ENCODE results near the gene BMP3. TPM values are rescaled to one million over a fixed set of nuclear protein-coding genes. Genes with fewer than 3 reads are reported as not detected.

BMP3 gene
- total RNA-seq, 3 donors from 2014 or later = 0.98 to 25.3 (median 2.6) TPM

DNA sequence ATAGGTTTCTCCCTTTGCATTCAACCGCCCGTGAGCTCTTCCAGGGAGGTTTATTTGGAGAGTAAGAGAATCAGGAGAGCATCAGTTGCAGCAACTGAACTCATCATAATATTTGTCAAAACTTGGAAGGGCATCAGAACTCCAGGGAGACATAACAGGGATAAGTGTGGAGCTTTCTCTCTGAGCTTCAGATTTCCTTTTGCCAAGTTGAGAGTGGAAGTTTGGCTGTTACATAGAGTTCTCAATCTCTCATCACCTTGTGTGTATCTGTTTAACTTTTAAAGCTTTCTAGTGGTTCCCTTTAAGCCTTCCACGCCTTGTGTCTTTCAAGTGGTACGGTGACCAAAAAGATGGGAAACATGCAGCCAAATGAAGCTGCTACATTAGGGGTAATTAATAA lies 18.8 kb downstream of the BMP3 start:
- Histone ChIP-seq H3K4me3 (no peak overlapping the region), H3K4me1 (no peaks in the 10 kb centered on the region)
- TF ChIP-seq, protein P1, sequence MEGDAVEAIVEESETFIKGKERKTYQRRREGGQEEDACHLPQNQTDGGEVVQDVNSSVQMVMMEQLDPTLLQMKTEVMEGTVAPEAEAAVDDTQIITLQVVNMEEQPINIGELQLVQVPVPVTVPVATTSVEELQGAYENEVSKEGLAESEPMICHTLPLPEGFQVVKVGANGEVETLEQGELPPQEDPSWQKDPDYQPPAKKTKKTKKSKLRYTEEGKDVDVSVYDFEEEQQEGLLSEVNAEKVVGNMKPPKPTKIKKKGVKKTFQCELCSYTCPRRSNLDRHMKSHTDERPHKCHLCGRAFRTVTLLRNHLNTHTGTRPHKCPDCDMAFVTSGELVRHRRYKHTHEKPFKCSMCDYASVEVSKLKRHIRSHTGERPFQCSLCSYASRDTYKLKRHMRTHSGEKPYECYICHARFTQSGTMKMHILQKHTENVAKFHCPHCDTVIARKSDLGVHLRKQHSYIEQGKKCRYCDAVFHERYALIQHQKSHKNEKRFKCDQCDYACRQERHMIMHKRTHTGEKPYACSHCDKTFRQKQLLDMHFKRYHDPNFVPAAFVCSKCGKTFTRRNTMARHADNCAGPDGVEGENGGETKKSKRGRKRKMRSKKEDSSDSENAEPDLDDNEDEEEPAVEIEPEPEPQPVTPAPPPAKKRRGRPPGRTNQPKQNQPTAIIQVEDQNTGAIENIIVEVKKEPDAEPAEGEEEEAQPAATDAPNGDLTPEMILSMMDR (IDR thresholded peaks at IDR 0.05) = no peak

DNA sequence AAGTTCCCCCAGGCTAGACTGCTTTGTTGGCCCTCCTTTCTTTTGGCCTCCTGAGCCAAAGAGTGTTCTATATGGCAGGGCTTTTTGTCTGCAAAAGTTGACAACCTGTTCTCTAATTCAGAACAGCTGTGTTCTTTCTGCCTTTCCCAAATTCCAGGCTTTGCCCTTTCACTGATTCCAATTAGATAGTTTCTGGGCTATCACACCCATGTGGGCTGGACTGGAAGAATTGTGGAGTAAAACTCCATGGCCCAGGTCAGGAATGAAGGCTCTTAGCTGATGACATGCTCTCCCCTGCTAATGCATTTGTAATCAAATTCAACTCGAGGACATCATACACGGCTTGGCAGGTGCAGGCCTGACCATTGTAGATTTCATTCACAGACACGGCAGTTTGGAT lies 19.4 kb downstream of the BMP3 start:
- no peak for TF ChIP-seq POLR2A (IDR thresholded peaks at IDR 0.05)
- TF ChIP-seq POLR2AphosphoS5 (IDR thresholded peaks at IDR 0.05) = no peak
- TF ChIP-seq, protein P1 (IDR thresholded peaks at IDR 0.05) = no peak
- Histone ChIP-seq H3K4me1 (no peaks in the 10 kb centered on the region), H3K9me3 (no peaks in the 10 kb centered on the region), H3K4me3 (no peak overlapping the region), H3K27ac (no peak overlapping the region), H3K36me3 (no peaks in the 10 kb centered on the region), H3K27me3 (no peaks in the 10 kb centered on the region)
- DNase-seq (ENCODE audit: low spot score in 2 of 2) = no peak
- intact Hi-C loops (cut with DNase I; ENCODE audit: low total_unique reads) = no loop called here

More for the DNA sequence above, 18.8 kb downstream of the BMP3 start:
- Histone ChIP-seq H3K27ac (no peak overlapping the region), H3K9me3 (no peaks in the 10 kb centered on the region), H3K36me3 (no peaks in the 10 kb centered on the region), H3K27me3 (no peaks in the 10 kb centered on the region)
- DNase-seq (ENCODE audit: low spot score in 2 of 2) = no peak
- intact Hi-C loops (cut with DNase I; ENCODE audit: low total_unique reads) = no loop called here

DNA sequence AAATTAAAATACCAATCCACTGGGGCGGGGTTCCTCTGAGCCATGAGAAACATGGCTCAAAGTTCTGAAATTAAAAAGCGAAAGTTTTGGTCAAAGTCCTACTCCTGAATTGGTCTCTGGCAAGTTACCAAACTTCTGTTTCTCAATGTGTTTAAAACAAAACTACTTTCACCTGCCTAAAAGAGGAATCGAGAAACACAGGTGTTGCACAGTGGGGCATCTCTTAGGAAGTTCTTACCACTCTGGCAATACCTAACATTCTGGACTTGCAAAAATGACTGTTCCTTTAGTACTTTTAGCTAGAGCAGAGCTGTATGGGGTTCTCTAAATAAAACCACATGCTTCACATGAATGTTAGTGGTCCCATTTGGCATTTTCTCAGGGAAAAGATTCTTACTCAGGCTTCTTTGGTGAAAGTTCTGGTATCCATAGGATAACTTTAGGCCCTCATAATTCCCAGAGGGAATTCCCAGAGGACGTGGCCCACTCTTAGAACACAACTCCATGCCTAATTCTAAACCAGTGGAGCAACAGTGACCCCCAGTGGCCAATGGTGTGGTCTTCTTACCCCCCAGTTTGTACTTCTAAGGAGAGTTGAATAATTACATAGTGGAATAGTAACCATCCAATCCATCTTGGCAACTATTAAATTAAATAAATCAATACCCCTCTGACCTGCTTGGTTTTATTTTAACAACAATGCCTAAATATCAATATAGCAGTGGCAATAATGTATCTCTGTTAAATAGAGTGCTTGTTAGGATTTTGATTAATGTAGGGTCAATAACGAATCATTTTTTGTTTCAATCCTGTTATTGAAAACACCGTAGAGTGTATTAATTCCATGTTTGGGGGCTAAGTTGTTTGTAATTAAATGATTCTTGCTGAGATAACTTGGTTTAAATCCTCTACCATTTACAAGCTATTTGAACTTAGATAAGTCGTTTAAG lies 21.9 kb downstream of the BMP3 start:
- Histone ChIP-seq H3K4me1 (no peaks in the 10 kb centered on the region), H3K27ac (no peak overlapping the region), H3K9me3 (no peaks in the 10 kb centered on the region), H3K27me3 (no peaks in the 10 kb centered on the region), H3K4me3 (no peak overlapping the region), H3K36me3 (no peaks in the 10 kb centered on the region)
- TF ChIP-seq, protein P1 (IDR thresholded peaks at IDR 0.05) = peak; percentile 31 to 46 (median 31)
- TF ChIP-seq POLR2A (IDR thresholded peaks at IDR 0.05) = no peak
- no peak for TF ChIP-seq POLR2AphosphoS5 (IDR thresholded peaks at IDR 0.05)
- no peak for DNase-seq (ENCODE audit: low spot score in 2 of 2)
- intact Hi-C loops (cut with DNase I; ENCODE audit: low total_unique reads) = no loop called here

DNA sequence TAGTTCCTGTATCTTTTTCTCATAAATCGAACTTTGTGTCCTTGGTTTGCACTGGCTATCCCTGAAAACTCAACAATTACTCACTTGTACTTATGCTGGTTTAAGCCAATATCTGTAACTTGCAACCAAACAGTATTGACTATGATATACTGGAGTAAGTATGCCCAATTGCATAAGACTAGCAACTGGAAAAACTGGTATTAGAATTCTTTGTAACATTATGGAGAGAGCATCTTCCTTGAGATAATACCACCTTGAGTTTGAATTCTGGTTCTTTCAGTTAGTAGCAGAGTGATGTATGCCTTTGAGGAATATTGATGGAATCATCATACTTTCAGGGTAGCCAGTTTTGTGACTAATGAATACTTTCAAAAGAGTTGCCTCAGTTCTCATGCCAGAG lies 28.1 kb downstream of the BMP3 start:
- no peaks in the 10 kb centered on the region for H3K27me3 ChIP-seq
- H3K4me3 ChIP-seq = no peak overlapping the region
- intact Hi-C loops (cut with DNase I; ENCODE audit: low total_unique reads) = no loop called here
- no peaks in the 10 kb centered on the region for H3K4me1 ChIP-seq
- no peaks in the 10 kb centered on the region for H3K9me3 ChIP-seq
- H3K27ac ChIP-seq = no peak overlapping the region
- no peak for TF ChIP-seq POLR2A (IDR thresholded peaks at IDR 0.05)
- TF ChIP-seq, protein P1 (IDR thresholded peaks at IDR 0.05) = no peak
- no peak for TF ChIP-seq POLR2AphosphoS5 (IDR thresholded peaks at IDR 0.05)
- no peaks in the 10 kb centered on the region for H3K36me3 ChIP-seq
- no peak for DNase-seq (ENCODE audit: low spot score in 2 of 2)

DNA sequence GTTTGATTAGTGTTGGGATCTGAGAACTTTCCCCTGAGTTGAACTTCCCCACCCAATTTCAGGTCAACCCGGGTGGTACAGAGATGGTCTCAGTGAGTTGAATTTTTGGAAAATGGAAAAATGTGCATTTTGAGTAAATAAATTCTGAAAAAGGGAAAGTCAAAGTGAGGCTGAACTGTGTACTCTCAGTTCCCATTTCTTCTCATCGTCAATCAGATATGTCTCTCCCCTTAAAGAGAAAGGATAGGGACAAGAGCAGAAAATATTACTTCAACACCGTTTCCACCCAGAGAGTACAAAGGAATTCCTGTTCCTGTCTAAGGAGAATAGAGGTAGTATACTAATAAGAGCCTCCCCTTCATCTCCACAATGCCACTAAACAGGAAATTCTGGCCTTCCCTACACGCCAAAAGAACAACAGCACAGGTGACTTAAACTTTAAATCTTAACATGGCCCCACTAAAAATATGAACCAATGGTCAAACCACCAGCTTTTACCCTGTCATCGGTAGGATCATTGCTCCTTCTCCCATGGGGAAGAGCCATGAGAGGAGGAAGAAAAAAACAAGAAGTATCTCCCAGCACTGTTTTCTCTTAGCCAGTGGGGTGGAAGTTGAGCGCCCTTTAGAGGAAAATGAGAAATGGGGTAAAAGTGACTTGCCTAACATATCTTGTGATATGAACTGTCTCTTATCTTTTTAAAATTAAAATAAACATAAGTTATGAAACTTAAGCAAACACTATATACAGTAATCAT lies 30.3 kb downstream of the BMP3 start:
- Histone ChIP-seq H3K9me3 (no peaks in the 10 kb centered on the region), H3K4me1 (no peaks in the 10 kb centered on the region), H3K36me3 (no peaks in the 10 kb centered on the region), H3K27ac (no peak overlapping the region), H3K4me3 (no peak overlapping the region), H3K27me3 (no peaks in the 10 kb centered on the region)
- DNase-seq (ENCODE audit: low spot score in 2 of 2) = no peak
- TF ChIP-seq, protein P1 (IDR thresholded peaks at IDR 0.05) = no peak
- no peak for TF ChIP-seq POLR2A (IDR thresholded peaks at IDR 0.05)
- no peak for TF ChIP-seq POLR2AphosphoS5 (IDR thresholded peaks at IDR 0.05)
- intact Hi-C loops (cut with DNase I; ENCODE audit: low total_unique reads) = loop anchor here (2.0 kb wide), 1 partner anchor 70 kb away; no protein-coding TSS in a partner anchor

Measured in breast epithelium (tissue), 4 donors.